ENCODE measurements around the gene AOPEP.

Gene AOPEP

GRCh38 chr9:94931740-94932139 lies 205.2 kb downstream of the AOPEP start:
- Histone ChIP-seq H3K4me3 (replicated peaks; ENCODE audit: low read depth, low read length) (no peak overlapping the region), H3K27me3 (replicated peaks; ENCODE audit: control insufficient read depth, insufficient read depth, low read length) (no peaks in the 10 kb centered on the region), H3K36me3 (ENCODE audit: control insufficient read depth, insufficient read depth, low read length) (no peaks in the 10 kb centered on the region; the same call in none of the 2 replicates)
- no peak for TF ChIP-seq CTCF (IDR thresholded peaks at IDR 0.05; ENCODE audit: insufficient read depth, low read length, poor library complexity, severe bottlenecking)
- DNase-seq (ENCODE audit: extremely low read depth, insufficient read length): no peak

DNA sequence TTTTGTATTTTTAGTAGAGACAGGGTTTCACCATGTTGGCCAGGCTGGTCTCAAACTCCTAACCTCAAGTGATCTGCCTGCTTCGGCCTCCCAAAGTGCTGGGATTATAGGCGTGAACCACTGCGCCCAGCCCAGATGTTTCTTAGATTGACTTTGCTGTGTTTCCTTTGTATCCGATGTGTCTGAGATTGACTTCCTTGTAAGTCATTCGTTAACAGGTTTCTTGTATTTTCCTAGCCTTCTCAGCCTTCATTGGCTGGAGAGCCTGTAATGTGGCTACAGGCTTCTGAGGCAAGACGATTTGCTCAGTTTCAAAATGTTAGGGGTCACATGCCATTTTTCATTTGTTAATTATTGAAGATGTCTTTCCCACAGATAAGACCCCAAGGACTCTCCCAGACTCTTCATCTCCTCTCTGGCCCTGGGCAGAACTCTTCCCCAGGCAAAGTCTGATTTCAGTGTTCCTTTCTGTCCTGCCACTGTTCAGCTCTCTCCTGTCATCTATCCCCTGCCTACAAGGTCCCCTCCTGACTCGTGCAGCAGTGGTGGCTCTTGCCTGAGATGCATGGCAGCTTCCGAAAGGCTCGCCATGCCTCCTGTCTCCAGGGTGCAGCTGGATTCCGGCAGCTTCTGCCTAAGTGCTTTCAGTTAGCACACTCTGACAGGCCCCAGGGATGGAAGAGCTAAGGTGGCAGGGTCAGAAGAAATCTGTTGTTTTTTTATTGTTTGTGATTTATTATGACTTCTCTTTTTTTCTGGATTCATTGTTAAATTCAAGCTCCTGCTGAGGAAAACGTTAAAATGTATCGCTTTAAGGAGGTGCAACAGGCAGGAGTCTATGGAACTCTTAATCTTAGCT lies 206.4 kb downstream of the AOPEP start:
- DNase-seq (ENCODE audit: extremely low read depth, insufficient read length): no peak
- no peak for TF ChIP-seq CTCF (IDR thresholded peaks at IDR 0.05; ENCODE audit: insufficient read depth, low read length, poor library complexity, severe bottlenecking)
- no peaks in the 10 kb centered on the region for H3K27me3 ChIP-seq (replicated peaks; ENCODE audit: control insufficient read depth, insufficient read depth, low read length)
- no peak overlapping the region for H3K4me3 ChIP-seq (replicated peaks; ENCODE audit: low read depth, low read length)
- no peaks in the 10 kb centered on the region; the same call in 1 of the 2 replicates for H3K36me3 ChIP-seq (ENCODE audit: control insufficient read depth, insufficient read depth, low read length)

DNA sequence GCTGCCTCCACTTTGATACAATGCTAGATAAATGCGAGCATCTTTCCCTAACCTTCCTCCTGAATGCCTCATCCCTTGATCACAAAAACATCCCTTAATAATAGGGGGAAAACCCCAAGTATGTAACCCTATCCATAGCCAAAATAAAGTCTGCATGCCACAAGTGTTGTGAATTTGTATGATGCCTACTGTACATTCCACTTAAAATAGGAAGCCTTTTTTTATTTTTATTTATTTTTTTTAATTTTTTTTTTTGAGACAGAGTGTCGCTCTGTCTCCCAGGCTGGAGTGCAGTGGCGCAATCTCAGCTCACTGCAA lies 207.0 kb downstream of the AOPEP start:
- DNase-seq (ENCODE audit: extremely low read depth, insufficient read length): no peak
- no peaks in the 10 kb centered on the region for H3K27me3 ChIP-seq (replicated peaks; ENCODE audit: control insufficient read depth, insufficient read depth, low read length)
- no peak for TF ChIP-seq CTCF (IDR thresholded peaks at IDR 0.05; ENCODE audit: insufficient read depth, low read length, poor library complexity, severe bottlenecking)

DNA sequence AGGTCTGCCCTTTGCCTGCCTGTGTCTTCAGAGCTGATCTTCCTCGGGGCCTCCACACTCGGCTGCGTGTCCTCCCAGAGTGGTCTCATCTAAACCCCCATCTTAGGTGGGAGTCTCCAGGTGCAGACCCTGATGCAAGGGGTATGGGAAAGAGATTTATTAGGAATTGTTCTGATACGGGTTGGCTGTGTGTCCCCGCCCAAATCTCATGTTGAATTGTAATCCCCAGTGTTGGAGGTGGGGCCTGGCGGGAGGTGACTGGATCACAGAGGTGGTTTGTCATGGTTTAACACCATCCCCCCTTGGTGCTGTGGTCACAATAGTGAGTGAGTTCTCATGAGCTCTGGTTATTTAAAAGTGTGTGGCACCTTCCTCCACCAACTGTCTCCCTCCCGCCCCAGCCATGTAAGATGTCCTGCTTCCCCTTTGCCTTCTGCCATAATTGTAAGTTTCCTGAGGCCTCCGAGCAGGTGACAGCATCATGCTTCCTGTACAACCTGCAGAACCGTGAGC lies 208.4 kb downstream of the AOPEP start:
- Histone ChIP-seq H3K4me3 (replicated peaks; ENCODE audit: low read depth, low read length) (no peak overlapping the region), H3K36me3 (ENCODE audit: control insufficient read depth, insufficient read depth, low read length) (no peaks in the 10 kb centered on the region; the same call in 1 of the 2 replicates), H3K27me3 (replicated peaks; ENCODE audit: control insufficient read depth, insufficient read depth, low read length) (no peaks in the 10 kb centered on the region)
- no peak for TF ChIP-seq CTCF (IDR thresholded peaks at IDR 0.05; ENCODE audit: insufficient read depth, low read length, poor library complexity, severe bottlenecking)
- DNase-seq (ENCODE audit: extremely low read depth, insufficient read length): no peak

More for the DNA sequence above, 207.0 kb downstream of the AOPEP start:
- H3K36me3 ChIP-seq (ENCODE audit: control insufficient read depth, insufficient read depth, low read length): no peaks in the 10 kb centered on the region; the same call in 1 of the 2 replicates
- no peak overlapping the region for H3K4me3 ChIP-seq (replicated peaks; ENCODE audit: low read depth, low read length)

DNA sequence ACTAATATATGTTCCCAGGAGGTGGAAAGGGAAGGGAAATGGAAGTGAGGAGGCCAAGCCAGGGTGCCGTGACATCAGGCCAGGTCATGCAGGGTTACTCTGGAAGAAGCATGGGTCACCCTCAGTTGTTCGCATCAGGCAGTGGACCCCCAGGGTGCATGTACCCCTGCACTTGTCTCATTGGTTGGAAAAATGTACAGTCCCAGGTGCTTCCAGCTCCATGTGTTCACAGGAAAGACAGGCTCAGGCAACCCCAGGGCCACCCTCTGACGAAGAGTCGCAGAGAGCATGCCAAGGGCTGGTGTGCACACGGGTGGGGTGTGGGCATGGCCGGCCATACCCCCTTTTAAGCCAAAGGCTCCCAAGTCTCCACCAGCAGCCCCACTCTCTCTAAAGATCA lies 208.9 kb downstream of the AOPEP start:
- TF ChIP-seq CTCF (IDR thresholded peaks at IDR 0.05; ENCODE audit: insufficient read depth, low read length, poor library complexity, severe bottlenecking): no peak
- H3K4me3 ChIP-seq (replicated peaks; ENCODE audit: low read depth, low read length): no peak overlapping the region
- no peaks in the 10 kb centered on the region; the same call in 1 of the 2 replicates for H3K36me3 ChIP-seq (ENCODE audit: control insufficient read depth, insufficient read depth, low read length)
- no peaks in the 10 kb centered on the region for H3K27me3 ChIP-seq (replicated peaks; ENCODE audit: control insufficient read depth, insufficient read depth, low read length)
- no peak for DNase-seq (ENCODE audit: extremely low read depth, insufficient read length)

Data from GM06990 (cell line).